Measurements from ENCODE around the gene SUGCT. TPM values are rescaled to one million over a fixed set of nuclear protein-coding genes. Genes with fewer than 3 reads are reported as not detected.

The SUGCT gene
- total and polyA plus RNA-seq, 2 of the 13 experiments (the other 11 are each of a cell fraction or from before 2014, with no cell fraction given), result 10.1 to 22.2 TPM

GRCh38 chr7:40760987-40761386 is 626.2 kb downstream of the SUGCT start (continued):
- TF ChIP-seq, protein P1, sequence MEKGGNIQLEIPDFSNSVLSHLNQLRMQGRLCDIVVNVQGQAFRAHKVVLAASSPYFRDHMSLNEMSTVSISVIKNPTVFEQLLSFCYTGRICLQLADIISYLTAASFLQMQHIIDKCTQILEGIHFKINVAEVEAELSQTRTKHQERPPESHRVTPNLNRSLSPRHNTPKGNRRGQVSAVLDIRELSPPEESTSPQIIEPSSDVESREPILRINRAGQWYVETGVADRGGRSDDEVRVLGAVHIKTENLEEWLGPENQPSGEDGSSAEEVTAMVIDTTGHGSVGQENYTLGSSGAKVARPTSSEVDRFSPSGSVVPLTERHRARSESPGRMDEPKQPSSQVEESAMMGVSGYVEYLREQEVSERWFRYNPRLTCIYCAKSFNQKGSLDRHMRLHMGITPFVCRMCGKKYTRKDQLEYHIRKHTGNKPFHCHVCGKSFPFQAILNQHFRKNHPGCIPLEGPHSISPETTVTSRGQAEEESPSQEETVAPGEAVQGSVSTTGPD (CRISPR knock-in tag; IDR thresholded peaks at IDR 0.05), result no peak
- TF ChIP-seq ZNF317 (CRISPR knock-in tag; IDR thresholded peaks at IDR 0.05), result 0 out of 2 replicates have a peak, but pooled peaks have one; percentile 34
- TF ChIP-seq, protein P2, sequence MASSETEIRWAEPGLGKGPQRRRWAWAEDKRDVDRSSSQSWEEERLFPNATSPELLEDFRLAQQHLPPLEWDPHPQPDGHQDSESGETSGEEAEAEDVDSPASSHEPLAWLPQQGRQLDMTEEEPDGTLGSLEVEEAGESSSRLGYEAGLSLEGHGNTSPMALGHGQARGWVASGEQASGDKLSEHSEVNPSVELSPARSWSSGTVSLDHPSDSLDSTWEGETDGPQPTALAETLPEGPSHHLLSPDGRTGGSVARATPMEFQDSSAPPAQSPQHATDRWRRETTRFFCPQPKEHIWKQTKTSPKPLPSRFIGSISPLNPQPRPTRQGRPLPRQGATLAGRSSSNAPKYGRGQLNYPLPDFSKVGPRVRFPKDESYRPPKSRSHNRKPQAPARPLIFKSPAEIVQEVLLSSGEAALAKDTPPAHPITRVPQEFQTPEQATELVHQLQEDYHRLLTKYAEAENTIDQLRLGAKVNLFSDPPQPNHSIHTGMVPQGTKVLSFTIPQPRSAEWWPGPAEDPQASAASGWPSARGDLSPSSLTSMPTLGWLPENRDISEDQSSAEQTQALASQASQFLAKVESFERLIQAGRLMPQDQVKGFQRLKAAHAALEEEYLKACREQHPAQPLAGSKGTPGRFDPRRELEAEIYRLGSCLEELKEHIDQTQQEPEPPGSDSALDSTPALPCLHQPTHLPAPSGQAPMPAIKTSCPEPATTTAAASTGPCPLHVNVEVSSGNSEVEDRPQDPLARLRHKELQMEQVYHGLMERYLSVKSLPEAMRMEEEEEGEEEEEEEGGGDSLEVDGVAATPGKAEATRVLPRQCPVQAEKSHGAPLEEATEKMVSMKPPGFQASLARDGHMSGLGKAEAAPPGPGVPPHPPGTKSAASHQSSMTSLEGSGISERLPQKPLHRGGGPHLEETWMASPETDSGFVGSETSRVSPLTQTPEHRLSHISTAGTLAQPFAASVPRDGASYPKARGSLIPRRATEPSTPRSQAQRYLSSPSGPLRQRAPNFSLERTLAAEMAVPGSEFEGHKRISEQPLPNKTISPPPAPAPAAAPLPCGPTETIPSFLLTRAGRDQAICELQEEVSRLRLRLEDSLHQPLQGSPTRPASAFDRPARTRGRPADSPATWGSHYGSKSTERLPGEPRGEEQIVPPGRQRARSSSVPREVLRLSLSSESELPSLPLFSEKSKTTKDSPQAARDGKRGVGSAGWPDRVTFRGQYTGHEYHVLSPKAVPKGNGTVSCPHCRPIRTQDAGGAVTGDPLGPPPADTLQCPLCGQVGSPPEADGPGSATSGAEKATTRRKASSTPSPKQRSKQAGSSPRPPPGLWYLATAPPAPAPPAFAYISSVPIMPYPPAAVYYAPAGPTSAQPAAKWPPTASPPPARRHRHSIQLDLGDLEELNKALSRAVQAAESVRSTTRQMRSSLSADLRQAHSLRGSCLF (CRISPR knock-in tag; IDR thresholded peaks at IDR 0.05; ENCODE audit: borderline replicate concordance), result no peak
- no peak for TF ChIP-seq SOX13 (IDR thresholded peaks at IDR 0.05)
- peak in 1 of 2 experiments; percentile 13; a peak in 1 of 4 replicates for TF ChIP-seq SOX13 (CRISPR knock-in tag; conservative IDR thresholded peaks at IDR 0.05 in 1 of 2, IDR thresholded peaks at IDR 0.05 in 1 of 2)
- no peak for TF ChIP-seq GRHL1 (CRISPR knock-in tag; conservative IDR thresholded peaks at IDR 0.05)
- peak; percentile 8; the same call in 1 of the 2 replicates for TF ChIP-seq FOXA3 (CRISPR knock-in tag; IDR thresholded peaks at IDR 0.05)
- no peak for TF ChIP-seq ZNF879 (CRISPR knock-in tag; IDR thresholded peaks at IDR 0.05)
- no peak for TF ChIP-seq CHCHD3 (CRISPR knock-in tag; IDR thresholded peaks at IDR 0.05)
- TF ChIP-seq, protein P3, sequence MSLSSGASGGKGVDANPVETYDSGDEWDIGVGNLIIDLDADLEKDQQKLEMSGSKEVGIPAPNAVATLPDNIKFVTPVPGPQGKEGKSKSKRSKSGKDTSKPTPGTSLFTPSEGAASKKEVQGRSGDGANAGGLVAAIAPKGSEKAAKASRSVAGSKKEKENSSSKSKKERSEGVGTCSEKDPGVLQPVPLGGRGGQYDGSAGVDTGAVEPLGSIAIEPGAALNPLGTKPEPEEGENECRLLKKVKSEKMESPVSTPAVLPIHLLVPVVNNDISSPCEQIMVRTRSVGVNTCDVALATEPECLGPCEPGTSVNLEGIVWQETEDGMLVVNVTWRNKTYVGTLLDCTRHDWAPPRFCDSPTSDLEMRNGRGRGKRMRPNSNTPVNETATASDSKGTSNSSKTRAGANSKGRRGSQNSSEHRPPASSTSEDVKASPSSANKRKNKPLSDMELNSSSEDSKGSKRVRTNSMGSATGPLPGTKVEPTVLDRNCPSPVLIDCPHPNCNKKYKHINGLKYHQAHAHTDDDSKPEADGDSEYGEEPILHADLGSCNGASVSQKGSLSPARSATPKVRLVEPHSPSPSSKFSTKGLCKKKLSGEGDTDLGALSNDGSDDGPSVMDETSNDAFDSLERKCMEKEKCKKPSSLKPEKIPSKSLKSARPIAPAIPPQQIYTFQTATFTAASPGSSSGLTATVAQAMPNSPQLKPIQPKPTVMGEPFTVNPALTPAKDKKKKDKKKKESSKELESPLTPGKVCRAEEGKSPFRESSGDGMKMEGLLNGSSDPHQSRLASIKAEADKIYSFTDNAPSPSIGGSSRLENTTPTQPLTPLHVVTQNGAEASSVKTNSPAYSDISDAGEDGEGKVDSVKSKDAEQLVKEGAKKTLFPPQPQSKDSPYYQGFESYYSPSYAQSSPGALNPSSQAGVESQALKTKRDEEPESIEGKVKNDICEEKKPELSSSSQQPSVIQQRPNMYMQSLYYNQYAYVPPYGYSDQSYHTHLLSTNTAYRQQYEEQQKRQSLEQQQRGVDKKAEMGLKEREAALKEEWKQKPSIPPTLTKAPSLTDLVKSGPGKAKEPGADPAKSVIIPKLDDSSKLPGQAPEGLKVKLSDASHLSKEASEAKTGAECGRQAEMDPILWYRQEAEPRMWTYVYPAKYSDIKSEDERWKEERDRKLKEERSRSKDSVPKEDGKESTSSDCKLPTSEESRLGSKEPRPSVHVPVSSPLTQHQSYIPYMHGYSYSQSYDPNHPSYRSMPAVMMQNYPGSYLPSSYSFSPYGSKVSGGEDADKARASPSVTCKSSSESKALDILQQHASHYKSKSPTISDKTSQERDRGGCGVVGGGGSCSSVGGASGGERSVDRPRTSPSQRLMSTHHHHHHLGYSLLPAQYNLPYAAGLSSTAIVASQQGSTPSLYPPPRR (CRISPR knock-in tag; IDR thresholded peaks at IDR 0.05; ENCODE audit: borderline replicate concordance), result 0 out of 2 replicates have a peak, but pooled peaks have one; percentile 28
- TF ChIP-seq SRF (IDR thresholded peaks at IDR 0.05; ENCODE audit: low read depth, low read length), result no peak
- TF ChIP-seq, protein P4, sequence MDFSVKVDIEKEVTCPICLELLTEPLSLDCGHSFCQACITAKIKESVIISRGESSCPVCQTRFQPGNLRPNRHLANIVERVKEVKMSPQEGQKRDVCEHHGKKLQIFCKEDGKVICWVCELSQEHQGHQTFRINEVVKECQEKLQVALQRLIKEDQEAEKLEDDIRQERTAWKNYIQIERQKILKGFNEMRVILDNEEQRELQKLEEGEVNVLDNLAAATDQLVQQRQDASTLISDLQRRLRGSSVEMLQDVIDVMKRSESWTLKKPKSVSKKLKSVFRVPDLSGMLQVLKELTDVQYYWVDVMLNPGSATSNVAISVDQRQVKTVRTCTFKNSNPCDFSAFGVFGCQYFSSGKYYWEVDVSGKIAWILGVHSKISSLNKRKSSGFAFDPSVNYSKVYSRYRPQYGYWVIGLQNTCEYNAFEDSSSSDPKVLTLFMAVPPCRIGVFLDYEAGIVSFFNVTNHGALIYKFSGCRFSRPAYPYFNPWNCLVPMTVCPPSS (IDR thresholded peaks at IDR 0.05), result no peak
- TF ChIP-seq TCF7 (IDR thresholded peaks at IDR 0.05; ENCODE audit: low read depth), result 0 out of 2 replicates have a peak, but pooled peaks have one; percentile 16
